RWPE1 (cell line): ENCODE data around the gene ABHD2.

Experiments used
- CTCF ChIA-PET: fragments of 350-600 bp; sonication (Branson Sonifier 250); formaldehyde crosslinking; extraction: SDS; loops from one replicate; lab custom pipeline; 2021; lab: Yijun Ruan, JAX
- POLR2A ChIA-PET: fragments of 400-600 bp; formaldehyde crosslinking; extraction: SDS; loops from one replicate; lab custom pipeline; 2020; ENCODE audit warnings: antibody characterized with exemption; ENCODE audit not compliant: low non-redundant PET; lab: Yijun Ruan, JAX
- DNase-seq: peaks from one replicate; pipeline ENCODE4 v3.0.0; 2012; ENCODE audit warnings: low spot score
- H3K27ac ChIP-seq: fragments of 450-650 bp; 2 replicates; pipeline ENCODE4 v1.5.1; 2017
- TF ChIP-seq, protein P1 (sequence below): fragments of 450-650 bp; conservative IDR thresholded peaks from 2 replicates; pipeline ENCODE4 v1.5.1; 2017; ENCODE audit warnings: low read depth, mild to moderate bottlenecking

The ABHD2 gene

DNA sequence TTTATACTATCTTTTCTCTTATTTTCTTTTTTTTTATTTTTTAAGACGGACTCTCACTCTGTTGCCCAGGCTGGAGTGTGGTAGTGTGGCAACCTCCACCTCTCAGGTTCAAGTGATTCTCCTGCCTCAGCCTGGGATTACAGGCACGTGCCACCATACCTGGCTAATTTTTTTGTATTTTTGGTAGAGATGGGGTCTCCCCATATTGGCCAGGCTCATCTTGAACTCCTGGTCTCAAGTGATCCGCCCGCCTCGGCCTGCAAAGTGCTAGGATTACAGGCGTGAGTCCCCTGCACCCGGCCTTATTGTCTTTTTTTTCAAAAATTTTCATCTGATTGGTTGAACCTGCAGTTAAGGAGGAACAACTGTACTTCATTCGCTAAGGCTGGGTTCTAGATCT, 21.8 kb downstream of the ABHD2 start:
- H3K27ac ChIP-seq = no peak overlapping the region
- DNase-seq = no peak
- ChIA-PET CTCF (no interaction called here), POLR2A (no interaction called here)
- TF ChIP-seq, protein P1, sequence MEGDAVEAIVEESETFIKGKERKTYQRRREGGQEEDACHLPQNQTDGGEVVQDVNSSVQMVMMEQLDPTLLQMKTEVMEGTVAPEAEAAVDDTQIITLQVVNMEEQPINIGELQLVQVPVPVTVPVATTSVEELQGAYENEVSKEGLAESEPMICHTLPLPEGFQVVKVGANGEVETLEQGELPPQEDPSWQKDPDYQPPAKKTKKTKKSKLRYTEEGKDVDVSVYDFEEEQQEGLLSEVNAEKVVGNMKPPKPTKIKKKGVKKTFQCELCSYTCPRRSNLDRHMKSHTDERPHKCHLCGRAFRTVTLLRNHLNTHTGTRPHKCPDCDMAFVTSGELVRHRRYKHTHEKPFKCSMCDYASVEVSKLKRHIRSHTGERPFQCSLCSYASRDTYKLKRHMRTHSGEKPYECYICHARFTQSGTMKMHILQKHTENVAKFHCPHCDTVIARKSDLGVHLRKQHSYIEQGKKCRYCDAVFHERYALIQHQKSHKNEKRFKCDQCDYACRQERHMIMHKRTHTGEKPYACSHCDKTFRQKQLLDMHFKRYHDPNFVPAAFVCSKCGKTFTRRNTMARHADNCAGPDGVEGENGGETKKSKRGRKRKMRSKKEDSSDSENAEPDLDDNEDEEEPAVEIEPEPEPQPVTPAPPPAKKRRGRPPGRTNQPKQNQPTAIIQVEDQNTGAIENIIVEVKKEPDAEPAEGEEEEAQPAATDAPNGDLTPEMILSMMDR = no peak

DNA sequence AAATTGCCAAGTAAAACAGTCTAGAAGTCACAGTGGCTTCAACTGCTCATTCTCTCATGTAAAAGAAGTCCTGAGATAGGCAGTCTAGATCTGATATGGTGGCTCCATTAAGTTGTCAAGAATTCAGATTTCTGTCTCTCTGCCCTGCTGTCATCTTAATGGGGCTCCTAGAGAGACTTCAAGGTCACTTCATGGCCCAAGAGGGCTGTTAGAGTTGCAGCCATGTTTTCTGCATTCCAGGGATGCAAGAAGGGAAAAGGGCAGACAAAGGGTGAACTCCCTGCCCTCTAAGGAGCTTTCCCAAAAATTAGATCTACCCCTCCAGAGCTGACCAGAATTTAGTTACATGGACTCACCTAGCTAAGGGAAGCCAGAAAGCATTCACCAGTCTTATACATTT, 23.1 kb downstream of the ABHD2 start:
- ChIA-PET POLR2A (no interaction called here), CTCF (interaction anchor here (0.6 kb wide), 1 partner anchor 16 kb away, joined by 3 read pairs; no protein-coding TSS in a partner anchor)
- DNase-seq = no peak
- TF ChIP-seq, protein P1 = no peak
- no peak overlapping the region for H3K27ac ChIP-seq

DNA sequence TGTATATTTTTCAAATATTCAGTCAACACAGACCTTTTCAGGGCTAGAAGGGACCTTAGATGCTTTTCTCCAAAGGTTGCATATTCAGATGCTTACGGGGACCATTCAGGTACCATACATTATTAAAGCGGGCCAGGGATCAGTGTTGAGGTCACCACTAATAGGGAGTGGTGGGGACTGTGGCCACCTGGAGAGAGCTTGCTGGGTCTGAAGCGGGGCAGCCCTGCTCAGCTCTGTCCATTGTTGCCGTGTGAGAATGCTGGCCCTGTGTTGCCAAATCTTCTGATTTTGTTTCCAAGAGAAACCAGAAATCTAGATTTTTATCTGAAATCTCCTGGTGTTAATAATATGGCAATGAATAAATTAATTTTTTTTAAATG, 23.7 kb downstream of the ABHD2 start:
- ChIA-PET POLR2A (no interaction called here), CTCF (no interaction called here)
- TF ChIP-seq, protein P1 = no peak
- peak overlapping the region; percentile 74 for H3K27ac ChIP-seq
- DNase-seq = no peak

DNA sequence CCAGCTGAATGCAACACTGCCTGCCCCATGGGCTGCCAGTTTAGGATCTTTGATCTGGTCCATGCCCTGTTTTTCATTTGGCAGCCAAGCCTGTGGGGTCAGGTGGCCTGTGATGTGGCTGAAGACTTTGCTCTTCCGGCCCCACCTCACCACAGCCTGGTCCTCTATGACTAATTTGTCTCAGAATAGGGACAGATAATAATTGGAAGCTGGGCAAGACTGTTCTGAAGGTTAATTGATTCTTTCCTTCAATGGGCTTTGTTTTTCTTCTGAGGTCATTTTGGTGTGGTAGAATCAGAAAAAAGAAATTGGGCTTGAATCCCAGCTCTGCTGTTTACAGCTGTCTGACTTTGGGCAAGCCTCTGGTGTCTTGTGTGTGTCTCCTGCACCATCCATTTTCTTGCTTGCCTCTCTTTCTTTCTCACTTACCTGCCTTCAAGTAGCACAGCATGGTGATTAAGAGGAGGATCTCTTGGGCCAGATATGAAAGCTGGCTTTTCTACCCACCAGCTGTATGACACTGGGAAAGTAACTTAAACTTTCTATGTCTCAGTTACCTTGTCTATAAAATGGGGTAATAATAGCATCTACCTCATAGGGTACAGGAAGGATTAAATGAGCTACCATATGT, 24.2 kb downstream of the ABHD2 start:
- POLR2A ChIA-PET = no interaction called here
- no peak for DNase-seq
- CTCF ChIA-PET = no interaction called here
- TF ChIP-seq, protein P1 = no peak
- peak overlapping the region; percentile 74 for H3K27ac ChIP-seq

DNA sequence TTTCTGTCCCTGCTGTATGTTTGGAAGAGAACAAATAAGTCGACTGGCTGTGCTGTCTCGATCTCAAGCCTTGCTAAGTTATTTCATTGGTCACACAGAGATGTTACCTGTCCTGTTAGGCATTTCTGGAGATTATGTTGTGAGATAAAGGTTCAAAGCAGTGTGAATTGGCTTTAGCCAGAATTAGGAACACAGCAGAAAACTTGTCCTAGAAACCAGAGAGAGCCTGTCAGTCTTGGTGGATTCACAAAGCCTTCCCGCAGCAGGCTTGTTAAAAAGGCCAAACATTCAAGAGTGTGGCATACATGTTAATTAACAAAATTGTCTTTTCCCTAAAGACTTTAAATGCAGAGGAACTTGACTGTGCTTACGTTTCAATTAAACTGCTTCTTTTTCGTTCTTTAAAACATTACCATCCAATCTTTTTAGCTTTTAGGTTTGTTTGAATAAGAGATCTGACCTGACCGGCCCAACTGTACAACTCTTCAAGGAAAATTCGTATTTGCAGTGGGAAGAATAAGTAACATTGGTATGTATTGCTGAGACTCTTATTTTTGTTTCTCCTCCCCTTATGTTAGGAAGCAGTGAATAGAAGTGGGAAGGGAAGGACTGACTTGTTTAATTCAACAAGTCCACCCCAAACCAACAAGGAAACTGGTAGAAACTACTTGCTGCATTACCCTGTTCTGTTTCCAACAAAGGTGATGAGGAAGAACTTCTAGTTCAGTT, 25.2 kb downstream of the ABHD2 start:
- DNase-seq = no peak
- H3K27ac ChIP-seq = peak overlapping the region; percentile 36; the same call in 1 of the 2 replicates
- TF ChIP-seq, protein P1 = no peak
- CTCF ChIA-PET = no interaction called here
- POLR2A ChIA-PET = interaction anchor here (0.5 kb wide), 1 partner anchor 435 kb away, joined by 3 read pairs; no protein-coding TSS in a partner anchor

DNA sequence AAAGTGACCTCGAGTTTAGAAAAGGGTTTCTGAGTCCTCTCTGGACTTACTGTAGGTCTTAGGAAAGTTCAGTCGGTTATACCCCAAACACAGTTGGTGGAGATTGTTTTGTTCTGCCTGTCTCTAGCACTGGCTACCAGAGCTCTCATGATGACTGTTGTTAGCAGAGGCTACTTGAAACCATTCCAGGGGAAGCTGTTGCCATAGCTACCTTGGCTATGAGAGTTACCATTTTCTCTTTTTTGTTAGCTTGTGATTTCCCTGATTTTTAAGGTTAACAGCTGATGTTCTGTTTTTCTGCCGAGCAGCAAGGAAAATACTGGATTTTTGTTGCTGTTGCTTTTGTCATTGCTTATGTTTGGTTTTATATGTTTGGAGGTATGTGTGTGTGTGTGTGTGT, 26.7 kb downstream of the ABHD2 start:
- CTCF ChIA-PET = interaction anchor here (0.6 kb wide), 1 partner anchor 85 kb away, joined by 3 read pairs; no protein-coding TSS in a partner anchor
- POLR2A ChIA-PET = no interaction called here
- no peak for DNase-seq
- TF ChIP-seq, protein P1 = no peak
- H3K27ac ChIP-seq = no peak overlapping the region
